HG03432 (cell line): ENCODE results near the gene SERPINB12.

Source experiments
- ATAC-seq: cut with Tn5 transposase; IDR thresholded peaks from one replicate; pipeline ENCODE4 v1.9.1; 2021; ENCODE audit warnings: mild to moderate bottlenecking, moderate library complexity; ENCODE audit not compliant: unreplicated experiment

The SERPINB12 gene

GRCh38 chr18:63591725-63592124 is 49.6 kb downstream of the SERPINB12 start:
- ATAC-seq, result no peak

- no peak for ATAC-seq
Measured at GRCh38 chr18:63592471-63592870, 50.3 kb downstream of the SERPINB12 start.

- ATAC-seq, result no peak
Measured at GRCh38 chr18:63596964-63597363, 54.8 kb downstream of the SERPINB12 start.

GRCh38 chr18:63603355-63603754 is 61.2 kb downstream of the SERPINB12 start:
- ATAC-seq, result no peak

- ATAC-seq, result peak; percentile 97
Measured at GRCh38 chr18:63603772-63604171, 61.6 kb downstream of the SERPINB12 start.

- no peak for ATAC-seq
Measured at GRCh38 chr18:63604791-63605567, 62.8 kb downstream of the SERPINB12 start.

- no peak for ATAC-seq
Measured at GRCh38 chr18:63606526-63606925, 64.4 kb downstream of the SERPINB12 start.

GRCh38 chr18:63613420-63613819 is 71.3 kb downstream of the SERPINB12 start:
- no peak for ATAC-seq

GRCh38 chr18:63617049-63617914 is 75.1 kb downstream of the SERPINB12 start:
- peak; percentile 85 for ATAC-seq

- ATAC-seq, result no peak
Measured at GRCh38 chr18:63617915-63618234, 75.7 kb downstream of the SERPINB12 start.
